ENCODE measurements around the gene ZBTB38. TPM values are rescaled to one million over a fixed set of nuclear protein-coding genes. Genes with fewer than 3 reads are reported as not detected.

ZBTB38 gene
- total and polyA plus RNA-seq, 2 donors (not counting 1 experiment from before 2014, with no cell fraction given), result 96.0 to 191 TPM

DNA sequence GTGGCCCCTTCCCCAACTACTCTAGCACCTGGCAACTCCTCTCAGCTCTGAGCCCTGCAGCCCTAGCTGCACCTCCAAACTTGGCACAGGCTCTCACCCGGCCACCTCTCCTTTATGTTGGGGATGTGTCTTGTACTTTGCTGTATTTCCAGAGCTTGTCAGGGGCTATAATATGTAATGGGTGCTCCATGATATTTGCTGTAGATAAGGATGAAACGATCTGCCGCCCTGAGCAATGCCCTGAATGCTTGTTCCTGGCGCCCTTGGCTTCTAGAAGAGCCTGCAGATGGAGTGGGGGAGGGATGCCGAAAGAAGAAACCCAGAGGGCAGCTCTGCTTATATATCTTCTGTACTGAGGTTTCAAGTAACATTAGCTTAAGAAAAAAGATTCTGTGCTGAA, 35.9 kb upstream of the ZBTB38 start:
- H3K4me1 ChIP-seq (ENCODE audit: control insufficient read depth, extremely low read depth, insufficient read depth, low read length), result peaks cover 45% of the 10 kb centered on the region
- peak overlapping the region; percentile 57 for H3K9ac ChIP-seq (ENCODE audit: insufficient read depth, low read length)
- H3K27me3 ChIP-seq (ENCODE audit: control insufficient read depth, insufficient read depth, low read length), result no peaks in the 10 kb centered on the region
- peak in 1 of 2 donors; percentile 32 for DNase-seq (ENCODE audit: low read depth in 2 of 2)
- no peak overlapping the region for H3K4me3 ChIP-seq (replicated peaks in 1 of 4; ENCODE audit: control extremely low read depth in 1 of 4, insufficient read depth in 1 of 4, low read depth in 3 of 4, low read length in 4 of 4)
- no peaks in the 10 kb centered on the region for H3K36me3 ChIP-seq (ENCODE audit: control insufficient read depth, insufficient read depth, low read length)
- TF ChIP-seq EZH2 (IDR thresholded peaks at IDR 0.05; ENCODE audit: low read length, missing control alignments), result no peak
- TF ChIP-seq, protein P1, sequence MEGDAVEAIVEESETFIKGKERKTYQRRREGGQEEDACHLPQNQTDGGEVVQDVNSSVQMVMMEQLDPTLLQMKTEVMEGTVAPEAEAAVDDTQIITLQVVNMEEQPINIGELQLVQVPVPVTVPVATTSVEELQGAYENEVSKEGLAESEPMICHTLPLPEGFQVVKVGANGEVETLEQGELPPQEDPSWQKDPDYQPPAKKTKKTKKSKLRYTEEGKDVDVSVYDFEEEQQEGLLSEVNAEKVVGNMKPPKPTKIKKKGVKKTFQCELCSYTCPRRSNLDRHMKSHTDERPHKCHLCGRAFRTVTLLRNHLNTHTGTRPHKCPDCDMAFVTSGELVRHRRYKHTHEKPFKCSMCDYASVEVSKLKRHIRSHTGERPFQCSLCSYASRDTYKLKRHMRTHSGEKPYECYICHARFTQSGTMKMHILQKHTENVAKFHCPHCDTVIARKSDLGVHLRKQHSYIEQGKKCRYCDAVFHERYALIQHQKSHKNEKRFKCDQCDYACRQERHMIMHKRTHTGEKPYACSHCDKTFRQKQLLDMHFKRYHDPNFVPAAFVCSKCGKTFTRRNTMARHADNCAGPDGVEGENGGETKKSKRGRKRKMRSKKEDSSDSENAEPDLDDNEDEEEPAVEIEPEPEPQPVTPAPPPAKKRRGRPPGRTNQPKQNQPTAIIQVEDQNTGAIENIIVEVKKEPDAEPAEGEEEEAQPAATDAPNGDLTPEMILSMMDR (conservative IDR thresholded peaks at IDR 0.05 in 1 of 2, IDR thresholded peaks at IDR 0.05 in 1 of 2; ENCODE audit: low read depth in 1 of 2, low read length in 2 of 2), result no peak
- no peak overlapping the region for H2AFZ ChIP-seq (ENCODE audit: low read length)
- H3K27ac ChIP-seq (ENCODE audit: insufficient read depth, low read length), result peak overlapping the region; percentile 83
- H4K20me1 ChIP-seq (ENCODE audit: control insufficient read depth, extremely low read depth, insufficient read depth, low read length), result no peaks in the 10 kb centered on the region
- H3K79me2 ChIP-seq (ENCODE audit: control insufficient read depth, insufficient read depth, low read length), result no peaks in the 10 kb centered on the region
- H3K4me2 ChIP-seq (ENCODE audit: extremely low read depth, insufficient read depth, low read length), result peak overlapping the region; percentile 13
- no peaks in the 10 kb centered on the region for H3K9me3 ChIP-seq (ENCODE audit: control insufficient read depth, insufficient read depth, low read depth, low read length)

DNA sequence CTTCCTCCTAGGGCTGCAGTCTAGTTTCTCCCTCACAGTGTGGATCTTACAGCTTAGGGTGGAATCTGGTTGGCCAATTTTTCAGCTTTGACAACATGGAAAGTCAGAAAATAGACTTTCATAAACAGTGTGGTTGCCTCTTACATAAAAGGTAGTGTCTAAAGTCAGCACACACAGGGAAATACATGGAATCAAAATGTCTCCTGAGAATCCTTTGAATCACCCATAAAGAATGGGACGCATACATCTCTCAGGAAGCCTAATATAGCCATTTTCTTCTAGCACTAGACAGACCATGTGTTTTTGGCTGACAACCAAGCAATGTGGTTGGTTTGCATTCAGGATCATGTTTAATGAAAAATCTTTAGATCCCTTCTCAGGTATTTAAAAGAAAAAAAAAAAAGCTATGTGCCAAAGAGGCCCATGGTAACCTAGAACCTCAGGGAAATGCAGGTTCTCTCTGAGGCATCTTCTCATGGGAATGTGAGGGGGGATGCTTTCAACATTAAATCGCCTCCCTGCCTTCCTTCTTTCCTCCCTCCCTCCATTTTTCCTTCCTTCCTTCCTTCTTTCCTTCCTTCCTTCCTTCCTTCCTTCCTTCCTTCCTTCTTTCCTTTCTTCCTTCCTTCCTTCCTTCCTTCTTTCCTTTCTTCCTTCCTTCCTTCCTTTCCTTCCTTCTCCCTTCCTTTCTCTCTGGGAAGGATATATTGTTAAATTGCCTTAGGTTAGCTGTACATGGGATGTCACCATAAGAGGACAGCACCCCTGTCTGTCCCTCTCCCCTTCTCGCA, 34.3 kb upstream of the ZBTB38 start:
- Histone ChIP-seq H3K4me3 (replicated peaks in 1 of 4; ENCODE audit: control extremely low read depth in 1 of 4, insufficient read depth in 1 of 4, low read depth in 3 of 4, low read length in 4 of 4) (no peak overlapping the region), H3K27me3 (ENCODE audit: control insufficient read depth, insufficient read depth, low read length) (no peaks in the 10 kb centered on the region), H3K27ac (ENCODE audit: insufficient read depth, low read length) (peak overlapping the region; percentile 83), H3K9ac (ENCODE audit: insufficient read depth, low read length) (no peak overlapping the region), H3K9me3 (ENCODE audit: control insufficient read depth, insufficient read depth, low read depth, low read length) (no peaks in the 10 kb centered on the region), H3K4me2 (ENCODE audit: extremely low read depth, insufficient read depth, low read length) (no peak overlapping the region), H3K79me2 (ENCODE audit: control insufficient read depth, insufficient read depth, low read length) (no peaks in the 10 kb centered on the region), H2AFZ (ENCODE audit: low read length) (no peak overlapping the region), H3K4me1 (ENCODE audit: control insufficient read depth, extremely low read depth, insufficient read depth, low read length) (peaks cover 45% of the 10 kb centered on the region), H4K20me1 (ENCODE audit: control insufficient read depth, extremely low read depth, insufficient read depth, low read length) (no peaks in the 10 kb centered on the region), H3K36me3 (ENCODE audit: control insufficient read depth, insufficient read depth, low read length) (no peaks in the 10 kb centered on the region)
- TF ChIP-seq, protein P1 (conservative IDR thresholded peaks at IDR 0.05 in 1 of 2, IDR thresholded peaks at IDR 0.05 in 1 of 2; ENCODE audit: low read depth in 1 of 2, low read length in 2 of 2), result no peak
- TF ChIP-seq EZH2 (IDR thresholded peaks at IDR 0.05; ENCODE audit: low read length, missing control alignments), result no peak
- DNase-seq (ENCODE audit: low read depth in 2 of 2), result peak; percentile 42 to 74

DNA sequence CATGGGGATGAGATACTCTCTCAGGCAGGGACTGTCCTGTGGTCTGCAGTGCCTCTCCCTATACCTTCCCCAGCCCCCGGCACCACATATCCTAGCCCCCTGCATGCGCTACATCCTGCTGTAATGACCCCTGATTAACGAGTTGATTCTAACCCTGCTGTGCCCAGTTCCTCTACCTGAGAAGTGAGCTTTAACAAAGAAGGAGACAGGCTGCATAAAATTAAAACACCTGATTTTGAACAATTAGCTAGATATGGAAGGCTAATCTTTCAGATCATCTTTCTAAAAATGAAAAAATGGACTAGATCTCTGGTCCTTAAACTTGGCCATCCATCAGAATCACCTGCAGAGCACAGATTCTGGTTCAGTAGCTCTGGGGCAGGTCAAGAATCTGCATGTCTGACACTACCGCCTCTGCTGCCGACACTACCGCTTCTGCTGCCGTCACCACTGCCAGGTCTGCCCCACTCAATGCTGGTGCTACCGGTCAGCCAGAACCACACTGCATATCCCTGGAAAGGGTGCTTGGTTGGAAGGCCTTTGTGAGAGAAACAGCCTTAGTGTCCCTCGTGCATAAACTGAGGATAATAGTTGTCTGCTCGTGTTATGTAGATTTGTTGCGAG, 33.6 kb upstream of the ZBTB38 start:
- H3K27me3 ChIP-seq (ENCODE audit: control insufficient read depth, insufficient read depth, low read length), result no peaks in the 10 kb centered on the region
- H3K4me3 ChIP-seq (replicated peaks in 1 of 4; ENCODE audit: control extremely low read depth in 1 of 4, insufficient read depth in 1 of 4, low read depth in 3 of 4, low read length in 4 of 4), result no peak overlapping the region
- H3K27ac ChIP-seq (ENCODE audit: insufficient read depth, low read length), result no peak overlapping the region
- no peaks in the 10 kb centered on the region for H3K9me3 ChIP-seq (ENCODE audit: control insufficient read depth, insufficient read depth, low read depth, low read length)
- DNase-seq (ENCODE audit: low read depth in 2 of 2), result no peak
- H3K4me1 ChIP-seq (ENCODE audit: control insufficient read depth, extremely low read depth, insufficient read depth, low read length), result peaks cover 45% of the 10 kb centered on the region
- no peak overlapping the region for H3K4me2 ChIP-seq (ENCODE audit: extremely low read depth, insufficient read depth, low read length)
- no peak for TF ChIP-seq EZH2 (IDR thresholded peaks at IDR 0.05; ENCODE audit: low read length, missing control alignments)
- TF ChIP-seq, protein P1 (conservative IDR thresholded peaks at IDR 0.05 in 1 of 2, IDR thresholded peaks at IDR 0.05 in 1 of 2; ENCODE audit: low read depth in 1 of 2, low read length in 2 of 2), result no peak
- no peak overlapping the region for H2AFZ ChIP-seq (ENCODE audit: low read length)
- H3K79me2 ChIP-seq (ENCODE audit: control insufficient read depth, insufficient read depth, low read length), result no peaks in the 10 kb centered on the region
- no peaks in the 10 kb centered on the region for H3K36me3 ChIP-seq (ENCODE audit: control insufficient read depth, insufficient read depth, low read length)
- H4K20me1 ChIP-seq (ENCODE audit: control insufficient read depth, extremely low read depth, insufficient read depth, low read length), result no peaks in the 10 kb centered on the region
- no peak overlapping the region for H3K9ac ChIP-seq (ENCODE audit: insufficient read depth, low read length)
